Esophagus squamous epithelium (tissue), 4 donors: ENCODE results near the gene LRRC51.

ENCODE experiments used
- POLR2A ChIP-seq, 4 donors: fragments of 450-650 bp; IDR thresholded peaks; one replicate each; pipeline ENCODE4 v1.6.1; 2017; ENCODE audit warnings: antibody characterized with exemption in 4 of 4, mild to moderate bottlenecking in 4 of 4, moderate library complexity in 3 of 4
- TF ChIP-seq, protein P1 (sequence below), 6 experiments: fragments of 450-650 bp in 4 of 6; fragments of 200-600 bp in 2 of 6; sonication (generic) in 2 of 6; IDR thresholded peaks; one replicate each; pipeline ENCODE4 v1.5.1; 2016 to 2019; ENCODE audit warnings: antibody characterized with exemption in 6 of 6, mild to moderate bottlenecking in 4 of 6, moderate library complexity in 4 of 6

DNA sequence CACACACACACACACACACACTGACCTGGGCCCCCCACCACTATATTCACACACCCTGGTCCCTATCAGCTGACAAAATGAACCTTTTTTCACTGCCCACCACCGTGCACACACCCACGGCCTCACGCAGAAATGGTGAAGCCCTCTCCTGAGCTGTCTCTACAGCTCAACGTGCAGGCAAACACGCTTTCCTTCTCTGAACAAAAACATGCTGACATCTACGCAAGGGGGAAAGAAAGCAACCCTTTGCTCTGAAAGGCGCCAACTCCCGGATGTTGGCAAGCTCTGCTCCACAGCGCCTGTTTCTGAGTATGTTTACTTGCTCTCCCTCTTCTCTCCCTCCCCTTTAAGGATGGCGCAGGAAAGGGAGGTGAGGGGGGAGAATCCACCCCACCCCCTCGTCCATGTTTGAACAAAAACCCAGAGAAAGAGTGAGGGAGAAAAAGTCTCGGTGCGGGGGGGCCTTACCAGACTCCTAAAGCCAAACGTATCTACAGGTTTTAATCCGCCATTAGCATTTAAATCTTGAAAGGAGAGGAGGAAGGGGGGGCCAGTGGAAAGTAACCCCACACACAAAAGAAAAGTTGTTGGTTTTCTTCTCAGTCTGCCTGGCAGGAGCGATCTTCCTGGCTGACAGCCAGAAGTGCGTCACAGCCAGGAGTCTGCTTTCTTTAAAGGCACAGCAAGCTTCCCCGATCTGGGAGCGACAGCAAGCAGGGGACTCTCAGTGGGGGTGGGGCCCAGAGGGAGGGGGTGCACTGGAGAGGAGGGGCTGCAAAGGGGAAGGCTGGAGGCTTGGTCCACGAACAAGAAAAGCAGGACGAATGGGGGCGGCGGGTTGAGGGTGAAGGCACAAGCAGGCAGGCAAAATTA is 39.9 kb upstream of the LRRC51 start:
- TF ChIP-seq, protein P1, sequence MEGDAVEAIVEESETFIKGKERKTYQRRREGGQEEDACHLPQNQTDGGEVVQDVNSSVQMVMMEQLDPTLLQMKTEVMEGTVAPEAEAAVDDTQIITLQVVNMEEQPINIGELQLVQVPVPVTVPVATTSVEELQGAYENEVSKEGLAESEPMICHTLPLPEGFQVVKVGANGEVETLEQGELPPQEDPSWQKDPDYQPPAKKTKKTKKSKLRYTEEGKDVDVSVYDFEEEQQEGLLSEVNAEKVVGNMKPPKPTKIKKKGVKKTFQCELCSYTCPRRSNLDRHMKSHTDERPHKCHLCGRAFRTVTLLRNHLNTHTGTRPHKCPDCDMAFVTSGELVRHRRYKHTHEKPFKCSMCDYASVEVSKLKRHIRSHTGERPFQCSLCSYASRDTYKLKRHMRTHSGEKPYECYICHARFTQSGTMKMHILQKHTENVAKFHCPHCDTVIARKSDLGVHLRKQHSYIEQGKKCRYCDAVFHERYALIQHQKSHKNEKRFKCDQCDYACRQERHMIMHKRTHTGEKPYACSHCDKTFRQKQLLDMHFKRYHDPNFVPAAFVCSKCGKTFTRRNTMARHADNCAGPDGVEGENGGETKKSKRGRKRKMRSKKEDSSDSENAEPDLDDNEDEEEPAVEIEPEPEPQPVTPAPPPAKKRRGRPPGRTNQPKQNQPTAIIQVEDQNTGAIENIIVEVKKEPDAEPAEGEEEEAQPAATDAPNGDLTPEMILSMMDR (IDR thresholded peaks at IDR 0.05), result no peak
- TF ChIP-seq POLR2A (IDR thresholded peaks at IDR 0.05), result peak in 1 of 4 donors; percentile 51
